Activated T-helper 17 cell treated with anti-CD3 and anti-CD28 coated beads, Interleukin-2, amount 50 U/mL, for 72 hours (primary cell): ENCODE measurements around the gene ELOF1. TPM values are rescaled to one million over a fixed set of nuclear protein-coding genes. Genes with fewer than 3 reads are reported as not detected.

Source experiments
- ATAC-seq: fragments of 150-1000 bp; cut with Tn5 transposase; replicated peaks from 2 replicates; pipeline ENCODE4 v1.10.0; 2021; ENCODE audit warnings: mild to moderate bottlenecking, moderate library complexity
- H3K27ac Mint-ChIP-seq: one replicate; pipeline ENCODE4 v1.8.0; 2022; ENCODE audit warnings: mixed read lengths
- H3K27me3 Mint-ChIP-seq: one replicate; pipeline ENCODE4 v1.8.0; 2022; ENCODE audit warnings: mixed read lengths
- H3K36me3 Mint-ChIP-seq: one replicate; pipeline ENCODE4 v1.8.0; 2022; ENCODE audit warnings: low read depth, mild to moderate bottlenecking, mixed read lengths
- H3K4me1 Mint-ChIP-seq: one replicate; pipeline ENCODE4 v1.8.0; 2022; ENCODE audit warnings: mixed read lengths
- H3K4me3 Mint-ChIP-seq: one replicate; pipeline ENCODE4 v1.8.0; 2022; ENCODE audit warnings: mild to moderate bottlenecking, mixed read lengths
- H3K9me3 Mint-ChIP-seq: one replicate; pipeline ENCODE4 v1.8.0; 2022; ENCODE audit warnings: mixed read lengths
- total RNA-seq, 2 donors: library from RNA; stranded (reverse); gene quantifications; one replicate each; pipeline ENCODE4 v1.2.3, GENCODE V29; 2022

Gene ELOF1
- total RNA-seq, 2 donors from 2014 or later: 48.0 to 66.5 TPM

DNA sequence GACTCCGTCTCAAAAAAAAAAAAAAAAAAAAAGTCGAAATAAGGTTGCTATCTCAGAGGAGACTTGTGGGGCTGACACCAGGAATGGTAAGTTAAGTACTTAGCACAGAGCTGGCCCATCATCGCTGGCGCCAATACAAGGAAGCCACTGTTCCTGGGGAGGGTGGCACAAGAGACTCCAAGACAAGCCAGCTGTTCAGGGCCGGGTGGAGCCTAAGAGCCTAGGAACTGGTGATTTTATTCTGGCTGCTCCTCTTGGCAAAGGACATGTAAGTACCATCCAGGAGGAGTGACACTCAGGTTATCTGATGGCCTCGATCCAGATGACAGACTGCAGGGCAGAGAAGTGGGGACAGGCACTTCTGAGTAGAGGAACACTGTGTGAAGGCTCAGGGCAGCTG, 3.8 kb downstream of the ELOF1 start:
- no peaks in the 10 kb centered on the region for H3K9me3 Mint-ChIP-seq
- peak overlapping the region; percentile 46 for H3K27ac Mint-ChIP-seq

DNA sequence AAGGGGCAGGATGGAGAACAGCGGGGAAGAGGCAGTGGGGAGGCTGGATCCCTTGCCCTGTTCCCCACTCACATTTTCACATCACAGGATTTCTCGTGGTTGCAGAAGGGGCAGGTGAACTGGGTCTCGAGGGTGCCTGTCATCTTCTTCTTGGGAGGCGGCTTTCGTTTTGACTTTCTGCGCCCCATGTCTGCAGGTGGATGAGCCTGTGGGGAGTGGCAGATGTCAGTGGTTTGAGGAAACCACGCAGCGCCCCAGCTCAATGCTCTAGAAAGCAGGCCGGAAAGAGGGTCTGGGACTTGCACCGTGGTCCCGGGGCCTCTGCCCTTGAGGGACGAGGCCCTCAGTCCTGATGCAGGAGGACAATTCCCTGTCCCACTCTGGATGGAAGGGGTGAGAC, 4.9 kb downstream of the ELOF1 start:
- peaks cover 26% of the 10 kb centered on the region for H3K4me1 Mint-ChIP-seq
- H3K36me3 Mint-ChIP-seq: peaks cover 46% of the 10 kb centered on the region
- no peak overlapping the region for H3K27ac Mint-ChIP-seq
- ATAC-seq: peak; percentile 13
- H3K4me3 Mint-ChIP-seq: peak overlapping the region; percentile 28
- no peaks in the 10 kb centered on the region for H3K9me3 Mint-ChIP-seq
- H3K27me3 Mint-ChIP-seq: no peaks in the 10 kb centered on the region

More for the DNA sequence above, 3.8 kb downstream of the ELOF1 start:
- ATAC-seq: no peak
- peaks cover 49% of the 10 kb centered on the region for H3K36me3 Mint-ChIP-seq
- H3K4me3 Mint-ChIP-seq: no peak overlapping the region
- H3K27me3 Mint-ChIP-seq: no peaks in the 10 kb centered on the region
- peaks cover 30% of the 10 kb centered on the region for H3K4me1 Mint-ChIP-seq

DNA sequence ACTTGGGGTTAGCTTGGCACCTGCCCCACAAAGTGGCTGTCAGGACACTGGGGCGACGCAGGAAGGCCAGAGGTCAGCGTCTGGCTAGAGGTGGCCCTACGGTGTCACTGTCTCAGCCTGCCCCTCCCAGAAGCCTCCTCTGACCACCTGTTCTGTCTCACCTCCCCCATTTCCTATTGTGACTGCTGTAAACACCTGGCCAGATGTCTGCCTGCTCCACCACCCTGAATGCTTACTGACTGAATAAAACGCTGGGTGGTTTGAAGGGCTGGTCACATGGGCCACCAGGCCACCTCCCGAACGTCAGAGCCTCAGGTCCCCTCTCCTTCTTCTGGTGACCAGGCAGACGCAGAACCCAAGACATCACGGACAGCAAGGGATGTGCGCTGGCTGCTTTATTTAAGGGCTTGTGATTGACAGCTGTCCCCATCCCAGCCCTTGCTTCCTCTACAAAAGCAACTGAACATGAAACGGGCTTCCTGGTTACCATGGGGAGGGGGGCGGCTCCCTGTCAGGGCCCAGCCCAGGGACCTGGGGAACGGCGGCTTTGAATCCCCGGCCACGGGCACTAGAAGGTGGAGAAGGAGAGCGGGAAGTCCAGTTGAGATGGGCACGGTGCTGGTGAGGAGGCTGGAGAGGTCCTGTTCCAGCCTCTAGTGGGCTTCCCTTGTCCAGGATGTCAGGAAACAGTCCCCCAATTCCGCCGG, 6.2 kb downstream of the ELOF1 start:
- Mint-ChIP-seq H3K4me3 (no peak overlapping the region), H3K4me1 (peaks cover 21% of the 10 kb centered on the region), H3K27me3 (no peaks in the 10 kb centered on the region), H3K9me3 (no peaks in the 10 kb centered on the region), H3K27ac (no peak overlapping the region), H3K36me3 (peaks cover 43% of the 10 kb centered on the region)
- no peak for ATAC-seq

DNA sequence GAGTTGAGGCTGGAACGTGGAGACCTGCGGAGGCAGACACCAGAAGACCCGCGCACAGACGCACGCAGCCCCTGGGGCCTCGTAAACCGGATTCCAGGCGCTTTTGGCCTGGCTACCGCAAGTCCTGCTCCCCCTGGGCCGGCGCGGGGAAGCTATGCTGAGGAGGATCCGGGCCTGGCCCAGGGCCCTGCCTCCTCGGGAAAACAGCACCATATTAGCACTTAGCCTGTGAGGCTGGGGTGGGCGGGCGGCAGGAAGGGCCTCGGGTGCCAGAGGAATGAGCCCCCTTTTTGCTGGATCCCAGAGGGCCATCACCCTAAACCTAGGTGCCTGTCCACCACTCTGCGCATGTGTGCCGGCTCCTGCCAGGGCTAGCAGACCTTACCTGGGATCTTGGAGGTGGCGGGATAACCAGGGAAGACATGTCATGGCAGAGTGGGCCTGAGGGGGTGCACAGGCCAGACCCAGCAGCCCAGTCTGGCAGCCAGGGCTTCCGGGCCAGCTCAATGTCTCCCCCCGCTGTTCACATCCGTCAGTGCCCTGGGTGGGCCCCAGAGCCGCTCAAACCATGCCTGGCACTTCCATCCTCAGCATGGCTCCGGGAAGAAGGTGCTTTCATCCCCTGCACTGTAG, 7.3 kb downstream of the ELOF1 start:
- Mint-ChIP-seq H3K4me1 (peaks cover 16% of the 10 kb centered on the region), H3K27ac (no peak overlapping the region), H3K4me3 (no peak overlapping the region), H3K36me3 (peaks cover 39% of the 10 kb centered on the region), H3K9me3 (no peaks in the 10 kb centered on the region), H3K27me3 (no peaks in the 10 kb centered on the region)
- ATAC-seq: no peak

DNA sequence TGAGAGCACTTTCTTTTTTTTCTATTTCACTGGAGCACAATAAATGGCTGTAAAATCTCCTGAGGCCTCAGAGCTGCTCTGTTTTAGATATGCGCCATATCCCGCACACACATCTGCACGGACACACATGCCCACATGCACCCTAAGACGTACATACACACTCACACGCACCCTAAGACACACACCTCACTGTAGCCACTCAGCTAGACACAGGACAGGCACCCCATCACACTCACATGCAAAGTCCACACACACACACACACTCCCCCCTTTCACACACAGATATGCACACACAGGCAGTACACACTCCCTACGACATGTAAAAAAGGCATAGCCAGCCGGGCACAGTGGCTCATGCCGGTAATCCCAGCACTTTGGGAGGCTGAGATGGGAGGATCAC, 8.8 kb downstream of the ELOF1 start:
- no peak overlapping the region for H3K27ac Mint-ChIP-seq
- H3K9me3 Mint-ChIP-seq: no peaks in the 10 kb centered on the region
- H3K27me3 Mint-ChIP-seq: no peaks in the 10 kb centered on the region
- peaks cover 8% of the 10 kb centered on the region for H3K4me1 Mint-ChIP-seq
- no peak for ATAC-seq
- peaks cover 26% of the 10 kb centered on the region for H3K36me3 Mint-ChIP-seq
- no peak overlapping the region for H3K4me3 Mint-ChIP-seq

DNA sequence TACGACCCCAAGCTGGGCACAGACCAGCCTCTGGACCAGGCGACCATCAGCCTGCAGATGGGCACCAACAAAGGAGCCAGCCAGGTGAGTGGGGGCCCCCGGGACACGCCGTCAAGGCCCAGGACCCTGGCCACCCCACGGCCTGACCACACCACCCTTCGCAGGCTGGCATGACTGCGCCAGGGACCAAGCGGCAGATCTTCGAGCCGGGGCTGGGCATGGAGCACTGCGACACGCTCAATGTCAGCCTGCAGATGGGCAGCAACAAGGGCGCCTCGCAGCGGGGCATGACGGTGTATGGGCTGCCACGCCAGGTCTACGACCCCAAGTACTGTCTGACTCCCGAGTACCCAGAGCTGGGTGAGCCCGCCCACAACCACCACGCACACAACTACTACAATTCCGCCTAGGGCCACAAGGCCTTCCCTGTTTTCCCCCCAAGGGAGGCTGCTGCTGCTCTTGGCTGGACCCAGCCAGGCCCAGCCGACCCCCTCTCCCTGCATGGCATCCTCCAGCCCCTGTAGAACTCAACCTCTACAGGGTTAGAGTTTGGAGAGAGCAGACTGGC, 9.6 kb downstream of the ELOF1 start:
- Mint-ChIP-seq H3K27me3 (no peaks in the 10 kb centered on the region), H3K4me1 (peaks cover 8% of the 10 kb centered on the region), H3K4me3 (no peak overlapping the region), H3K9me3 (no peaks in the 10 kb centered on the region), H3K27ac (no peak overlapping the region), H3K36me3 (peaks cover 24% of the 10 kb centered on the region)
- no peak for ATAC-seq

DNA sequence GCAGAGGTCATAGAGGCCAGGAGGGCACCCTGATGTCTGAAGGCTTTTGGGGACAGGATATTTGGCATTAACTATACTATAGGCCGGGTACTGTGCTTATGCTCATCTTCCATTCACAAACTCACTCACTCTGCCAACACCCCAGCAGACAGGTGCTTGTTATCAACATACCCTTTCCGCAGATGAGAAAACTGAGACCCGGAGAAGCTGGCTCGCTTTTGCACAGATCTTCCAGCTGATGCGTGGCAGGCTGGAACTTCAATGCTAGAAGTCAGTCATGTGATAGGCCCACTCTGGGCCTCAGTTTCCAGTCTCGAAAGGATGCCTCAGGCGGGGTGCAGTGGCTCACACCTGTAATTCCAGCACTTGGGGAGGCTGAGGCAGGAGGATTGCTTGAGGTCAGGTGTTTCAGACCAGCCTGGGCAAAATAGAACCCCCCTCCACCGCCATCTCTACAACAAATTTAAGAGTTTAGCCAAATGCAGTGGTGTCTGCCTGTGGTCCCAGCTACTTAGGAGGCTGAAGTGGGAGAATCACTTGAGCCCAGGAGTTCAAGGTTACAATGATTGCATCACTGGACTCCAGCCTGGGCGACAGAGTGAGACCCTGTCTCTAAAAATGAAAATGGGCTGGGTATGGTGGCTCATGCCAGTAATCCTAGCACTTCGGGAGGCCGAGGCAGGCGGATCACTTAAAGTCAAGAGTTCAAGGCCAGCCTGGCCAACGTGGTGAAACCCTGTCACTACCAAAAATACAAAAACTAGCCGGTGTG, 10.9 kb downstream of the ELOF1 start:
- H3K4me1 Mint-ChIP-seq: no peaks in the 10 kb centered on the region
- no peak overlapping the region for H3K4me3 Mint-ChIP-seq
- no peaks in the 10 kb centered on the region for H3K9me3 Mint-ChIP-seq
- no peak overlapping the region for H3K27ac Mint-ChIP-seq
- H3K27me3 Mint-ChIP-seq: peaks cover 7% of the 10 kb centered on the region
- no peak for ATAC-seq
- peaks cover 11% of the 10 kb centered on the region for H3K36me3 Mint-ChIP-seq

DNA sequence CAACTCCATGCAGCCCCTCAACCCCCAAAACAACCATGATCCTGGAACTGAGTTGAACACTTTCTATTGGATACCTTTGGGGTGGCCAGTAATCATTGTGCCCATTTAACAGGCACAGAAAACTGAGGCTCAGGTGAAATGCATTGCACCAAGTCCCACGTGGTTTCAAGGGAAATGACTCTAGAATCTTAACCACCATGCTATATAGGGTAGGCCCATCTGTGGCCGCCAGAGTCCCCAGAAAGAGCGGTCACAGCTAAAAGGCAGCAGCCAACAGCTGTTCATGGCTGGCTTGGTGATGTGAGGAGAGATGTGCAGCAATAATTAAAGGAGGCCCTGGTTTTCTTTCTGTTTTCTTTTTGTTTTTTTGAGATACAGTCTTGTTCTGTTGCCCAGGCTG, 17.8 kb downstream of the ELOF1 start:
- H3K4me1 Mint-ChIP-seq: no peaks in the 10 kb centered on the region
- peaks cover 20% of the 10 kb centered on the region for H3K27me3 Mint-ChIP-seq
- no peak overlapping the region for H3K4me3 Mint-ChIP-seq
- ATAC-seq: no peak
- no peak overlapping the region for H3K27ac Mint-ChIP-seq
- no peaks in the 10 kb centered on the region for H3K36me3 Mint-ChIP-seq
- H3K9me3 Mint-ChIP-seq: no peaks in the 10 kb centered on the region

DNA sequence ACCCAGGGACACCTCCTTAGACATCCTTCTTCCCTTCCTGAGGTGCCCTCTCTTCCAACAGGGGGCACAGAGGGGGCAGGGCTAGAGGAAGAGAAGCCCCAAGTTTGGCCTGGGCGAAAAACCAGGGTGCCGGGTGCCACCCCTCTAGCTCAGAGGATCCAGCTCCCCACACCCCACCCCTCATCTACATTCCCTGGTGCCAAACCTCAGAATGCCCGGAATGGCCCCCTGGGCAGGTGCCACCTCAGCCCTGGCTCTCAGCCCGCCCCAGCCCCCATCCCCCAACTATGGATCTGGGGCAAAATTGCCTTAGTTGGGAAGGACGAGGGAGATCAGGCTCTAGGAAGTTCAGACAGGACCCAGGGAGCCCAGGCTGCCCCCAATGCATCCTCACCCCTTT, 18.4 kb downstream of the ELOF1 start:
- no peak for ATAC-seq
- Mint-ChIP-seq H3K4me1 (peaks cover 2% of the 10 kb centered on the region), H3K9me3 (no peaks in the 10 kb centered on the region), H3K4me3 (no peak overlapping the region), H3K27me3 (peaks cover 20% of the 10 kb centered on the region), H3K36me3 (no peaks in the 10 kb centered on the region), H3K27ac (no peak overlapping the region)

DNA sequence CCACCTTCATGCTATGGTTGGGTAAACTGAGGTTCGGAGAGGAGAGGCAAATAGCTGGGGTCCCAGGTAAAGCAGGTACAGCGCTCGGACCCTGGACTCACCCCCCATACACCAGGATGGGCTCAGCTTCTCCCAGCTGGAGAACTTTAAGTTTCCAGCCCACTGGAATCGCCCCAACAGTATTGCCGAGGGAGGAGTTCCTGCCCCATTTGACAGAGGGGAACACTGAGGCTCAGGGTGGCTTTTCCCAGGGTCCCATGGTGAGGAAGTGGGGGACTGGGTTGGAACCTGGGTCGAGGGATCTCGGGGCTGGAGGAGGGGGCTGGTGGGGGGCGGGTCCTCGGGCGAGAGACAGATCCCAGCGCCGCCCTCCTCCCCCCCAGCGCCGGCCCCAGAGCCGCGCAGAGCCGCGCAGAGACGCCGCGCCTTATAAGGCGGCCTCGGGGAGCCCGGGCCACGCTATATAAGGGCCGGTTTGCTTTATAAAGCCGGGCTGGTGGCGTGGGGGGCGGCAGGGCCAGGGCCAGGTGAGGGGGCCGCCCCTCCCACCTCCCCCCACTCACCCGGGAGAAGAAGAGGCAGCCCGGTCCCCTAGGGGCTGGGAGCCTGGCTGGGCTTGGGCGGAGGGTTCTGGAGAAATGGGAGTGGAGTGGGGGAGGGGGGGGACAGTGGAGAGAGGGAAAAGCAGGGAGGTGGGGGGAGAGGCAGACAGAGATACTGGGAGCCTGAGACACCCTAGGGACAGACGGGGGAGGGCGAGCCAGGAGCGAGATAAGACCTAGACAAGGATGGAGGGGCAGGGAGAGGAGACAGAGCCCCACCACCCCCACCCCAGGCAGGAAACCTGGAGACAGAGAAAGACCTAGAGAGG, 19.3 kb downstream of the ELOF1 start:
- ATAC-seq: no peak
- Mint-ChIP-seq H3K4me3 (no peak overlapping the region), H3K27ac (no peak overlapping the region), H3K4me1 (peaks cover 5% of the 10 kb centered on the region), H3K9me3 (no peaks in the 10 kb centered on the region), H3K36me3 (no peaks in the 10 kb centered on the region), H3K27me3 (peaks cover 20% of the 10 kb centered on the region)

DNA sequence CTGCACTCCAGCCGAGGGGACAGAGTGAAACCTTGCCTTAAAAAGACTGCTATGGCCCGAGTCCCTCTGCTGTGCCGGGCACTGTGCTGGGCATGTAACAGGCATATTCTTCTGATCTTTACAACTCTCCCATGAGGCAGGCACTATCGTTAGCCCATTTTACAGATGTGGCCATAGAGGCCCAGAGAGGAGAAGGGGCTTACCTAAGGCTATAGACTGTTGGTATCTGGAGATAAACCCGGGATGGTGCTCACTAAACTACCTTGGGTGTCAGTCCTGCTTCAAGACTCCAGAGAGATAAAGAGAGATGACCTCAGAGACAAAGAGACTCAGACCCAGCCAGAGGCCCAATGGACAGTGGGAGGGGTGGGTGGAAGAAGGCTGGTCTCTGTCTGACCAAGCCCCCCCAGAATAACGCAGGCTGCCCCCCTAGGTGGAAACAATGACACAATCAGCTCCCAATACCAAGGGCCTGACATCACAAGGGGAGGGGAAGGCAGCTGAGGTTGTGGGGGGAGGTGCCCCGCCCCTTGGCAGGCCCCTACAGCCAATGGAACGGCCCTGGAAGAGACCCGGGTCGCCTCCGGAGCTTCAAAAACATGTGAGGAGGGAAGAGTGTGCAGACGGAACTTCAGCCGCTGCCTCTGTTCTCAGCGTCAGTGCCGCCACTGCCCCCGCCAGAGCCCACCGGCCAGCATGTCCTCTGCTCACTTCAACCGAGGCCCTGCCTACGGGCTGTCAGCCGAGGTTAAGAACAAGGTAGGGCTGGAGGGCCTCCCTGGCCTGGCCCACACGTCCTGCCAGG, 20.6 kb downstream of the ELOF1 start, which contains the start of gene CNN1:
CNN1 (plus strand) TSS at position 620 of the 805 bp plus-strand sequence; CDS start at position 697, 77 bp downstream.
- Mint-ChIP-seq H3K9me3 (no peaks in the 10 kb centered on the region), H3K27ac (no peak within 1 kb of the TSS), H3K36me3 (no peaks in the 10 kb centered on the region), H3K4me1 (peaks cover 5% of the 10 kb centered on the region), H3K27me3 (peaks cover 13% of the 10 kb centered on the region), H3K4me3 (no peak within 1 kb of the TSS)
- ATAC-seq: no peak

DNA sequence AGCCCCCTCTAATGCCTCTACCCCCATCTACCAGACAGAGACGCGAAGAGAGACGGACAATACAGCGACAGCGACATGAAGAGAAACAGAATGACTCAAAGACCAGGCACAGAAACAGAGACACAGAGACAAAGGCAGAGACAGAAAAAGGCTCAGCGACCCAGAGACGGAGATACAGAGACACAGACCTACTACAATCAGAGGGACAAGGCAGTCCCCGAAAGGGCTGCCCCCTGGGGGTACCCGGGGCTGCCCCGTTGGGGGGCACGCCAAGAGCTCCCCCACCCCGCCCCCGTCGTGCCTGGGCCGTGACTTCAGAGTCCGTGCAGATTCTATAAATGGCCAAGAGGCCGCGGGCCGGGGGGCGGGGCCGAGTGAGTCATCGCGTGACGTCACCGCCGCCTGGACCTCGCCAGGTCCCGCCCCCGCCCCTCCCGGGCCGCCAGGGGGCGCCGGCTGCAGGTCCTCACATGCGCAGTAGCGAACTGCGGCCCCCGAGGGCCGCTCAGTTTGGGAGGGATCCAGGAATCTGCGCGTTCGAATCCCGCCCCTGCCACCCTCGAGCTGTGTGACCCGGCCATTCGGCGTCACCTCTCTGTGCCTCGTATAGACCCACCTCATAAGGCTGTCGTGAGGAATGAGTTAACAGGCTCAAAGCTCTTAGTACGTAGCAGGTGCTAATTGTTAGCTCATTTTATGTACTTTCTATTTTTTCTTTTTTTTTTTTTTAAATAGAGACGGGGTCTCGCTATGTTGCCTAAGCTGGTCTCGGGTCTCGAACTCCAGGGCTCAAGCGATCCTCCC, 23.0 kb downstream of the ELOF1 start:
- Mint-ChIP-seq H3K27me3 (peaks cover 10% of the 10 kb centered on the region), H3K27ac (peak overlapping the region; percentile 89), H3K4me1 (peaks cover 9% of the 10 kb centered on the region), H3K36me3 (no peaks in the 10 kb centered on the region), H3K4me3 (peak overlapping the region; percentile 74), H3K9me3 (no peaks in the 10 kb centered on the region)
- peak; percentile 77 for ATAC-seq

DNA sequence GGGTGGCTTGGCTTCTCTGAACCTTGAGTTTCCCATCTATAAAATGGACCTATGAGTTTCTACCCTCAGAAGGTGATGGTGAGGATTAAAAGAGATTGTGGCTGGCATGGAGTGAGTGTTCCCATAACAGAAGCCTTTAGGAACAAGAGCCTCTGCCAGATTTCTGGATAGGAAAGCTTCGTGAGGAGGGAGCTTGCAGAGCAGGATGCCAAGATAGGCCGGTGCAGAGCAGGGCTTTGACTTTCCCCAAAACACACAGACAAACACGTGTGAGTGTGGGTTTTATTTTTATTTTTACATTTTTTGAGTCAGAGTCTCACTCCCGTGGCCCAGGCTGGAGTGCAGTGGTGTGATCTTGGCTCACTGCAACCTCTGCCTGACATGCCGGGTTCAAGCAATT, 24.1 kb downstream of the ELOF1 start:
- Mint-ChIP-seq H3K9me3 (no peaks in the 10 kb centered on the region), H3K36me3 (no peaks in the 10 kb centered on the region), H3K27ac (peak overlapping the region; percentile 67), H3K4me3 (peak overlapping the region; percentile 74), H3K4me1 (peaks cover 9% of the 10 kb centered on the region), H3K27me3 (peaks cover 5% of the 10 kb centered on the region)
- ATAC-seq: no peak
